Measurements from ENCODE around the gene MROH2B. TPM values are rescaled to one million over a fixed set of nuclear protein-coding genes. Genes with fewer than 3 reads are reported as not detected.

The MROH2B gene
- total and polyA plus RNA-seq, 2 of the 13 experiments (the other 11 are each of a cell fraction or from before 2014, with no cell fraction given): not detected

GRCh38 chr5:41010572-41010971 lies 60.6 kb downstream of the MROH2B start:
- in situ Hi-C loops (cut with HindIII; ENCODE audit: extremely low pct_ligation_motif_present, low pct_unique_long_range_greater_than_20kb): no loop called here
- no peaks in the 10 kb centered on the region for H3K4me1 ChIP-seq (ENCODE audit: insufficient read depth, low read length)
- BruUV-seq (replicated peaks): no TSS peak
- 59% methylated on average over 6 of the region's 6 CpGs for WGBS (ENCODE audit: low lambda C conversion rate)
- H3K9ac ChIP-seq (ENCODE audit: insufficient read depth, low read depth, low read length): no peak overlapping the region
- POLR2A ChIA-PET: no interaction called here
- CTCF ChIA-PET (ENCODE audit: low intra/inter-chr PET ratio, low total read pairs): no interaction called here
- no peak overlapping the region for H3K4me3 ChIP-seq (replicated peaks in 1 of 3; ENCODE audit: insufficient read depth in 1 of 3, low read depth in 2 of 3, low read length in 3 of 3)
- intact Hi-C loops (cut with micrococcal nuclease; ENCODE audit: unreplicated experiment): no loop called here
- no peaks in the 10 kb centered on the region for H4K20me1 ChIP-seq (ENCODE audit: insufficient read depth, low read length)
- ATAC-seq (no peak), FAIRE-seq (no peak), DNase-seq (ENCODE audit: low spot score) (no peak)
- H3K27ac ChIP-seq (ENCODE audit: extremely low read length, insufficient read depth, low read length): no peak overlapping the region
- H3K36me3 ChIP-seq (replicated peaks in 1 of 2; ENCODE audit: control insufficient read depth in 1 of 2, insufficient read depth in 2 of 2, low read length in 2 of 2): no peaks in the 10 kb centered on the region
- H3K9me3 ChIP-seq (ENCODE audit: low read length): no peaks in the 10 kb centered on the region
- no peaks in the 10 kb centered on the region for H3K79me2 ChIP-seq (ENCODE audit: insufficient read depth, low read length)
- H2AFZ ChIP-seq (ENCODE audit: low read length): no peak overlapping the region
- no peak overlapping the region for H3K4me2 ChIP-seq (ENCODE audit: low read depth, low read length)
- TF ChIP-seq, protein P1, sequence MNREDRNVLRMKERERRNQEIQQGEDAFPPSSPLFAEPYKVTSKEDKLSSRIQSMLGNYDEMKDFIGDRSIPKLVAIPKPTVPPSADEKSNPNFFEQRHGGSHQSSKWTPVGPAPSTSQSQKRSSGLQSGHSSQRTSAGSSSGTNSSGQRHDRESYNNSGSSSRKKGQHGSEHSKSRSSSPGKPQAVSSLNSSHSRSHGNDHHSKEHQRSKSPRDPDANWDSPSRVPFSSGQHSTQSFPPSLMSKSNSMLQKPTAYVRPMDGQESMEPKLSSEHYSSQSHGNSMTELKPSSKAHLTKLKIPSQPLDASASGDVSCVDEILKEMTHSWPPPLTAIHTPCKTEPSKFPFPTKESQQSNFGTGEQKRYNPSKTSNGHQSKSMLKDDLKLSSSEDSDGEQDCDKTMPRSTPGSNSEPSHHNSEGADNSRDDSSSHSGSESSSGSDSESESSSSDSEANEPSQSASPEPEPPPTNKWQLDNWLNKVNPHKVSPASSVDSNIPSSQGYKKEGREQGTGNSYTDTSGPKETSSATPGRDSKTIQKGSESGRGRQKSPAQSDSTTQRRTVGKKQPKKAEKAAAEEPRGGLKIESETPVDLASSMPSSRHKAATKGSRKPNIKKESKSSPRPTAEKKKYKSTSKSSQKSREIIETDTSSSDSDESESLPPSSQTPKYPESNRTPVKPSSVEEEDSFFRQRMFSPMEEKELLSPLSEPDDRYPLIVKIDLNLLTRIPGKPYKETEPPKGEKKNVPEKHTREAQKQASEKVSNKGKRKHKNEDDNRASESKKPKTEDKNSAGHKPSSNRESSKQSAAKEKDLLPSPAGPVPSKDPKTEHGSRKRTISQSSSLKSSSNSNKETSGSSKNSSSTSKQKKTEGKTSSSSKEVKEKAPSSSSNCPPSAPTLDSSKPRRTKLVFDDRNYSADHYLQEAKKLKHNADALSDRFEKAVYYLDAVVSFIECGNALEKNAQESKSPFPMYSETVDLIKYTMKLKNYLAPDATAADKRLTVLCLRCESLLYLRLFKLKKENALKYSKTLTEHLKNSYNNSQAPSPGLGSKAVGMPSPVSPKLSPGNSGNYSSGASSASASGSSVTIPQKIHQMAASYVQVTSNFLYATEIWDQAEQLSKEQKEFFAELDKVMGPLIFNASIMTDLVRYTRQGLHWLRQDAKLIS (CRISPR knock-in tag; IDR thresholded peaks at IDR 0.05): no peak
- peak; percentile 19; the same call in 1 of the 2 replicates for TF ChIP-seq HNF4A (CRISPR knock-in tag; IDR thresholded peaks at IDR 0.05)
- H3K27me3 ChIP-seq (ENCODE audit: control insufficient read depth in 1 of 2, insufficient read depth in 2 of 2, low read length in 2 of 2): no peaks in the 10 kb centered on the region; a peak in 1 of 5 replicates

GRCh38 chr5:41009232-41009631 lies 61.9 kb downstream of the MROH2B start:
- DNase-seq (ENCODE audit: low spot score): peak; percentile 13
- Histone ChIP-seq H3K79me2 (ENCODE audit: insufficient read depth, low read length) (no peaks in the 10 kb centered on the region), H3K4me1 (ENCODE audit: insufficient read depth, low read length) (no peaks in the 10 kb centered on the region), H2AFZ (ENCODE audit: low read length) (no peak overlapping the region), H3K9ac (ENCODE audit: insufficient read depth, low read depth, low read length) (no peak overlapping the region), H4K20me1 (ENCODE audit: insufficient read depth, low read length) (no peaks in the 10 kb centered on the region), H3K27ac (ENCODE audit: extremely low read length, insufficient read depth, low read length) (no peak overlapping the region), H3K4me2 (ENCODE audit: low read depth, low read length) (no peak overlapping the region), H3K4me3 (replicated peaks in 1 of 3; ENCODE audit: insufficient read depth in 1 of 3, low read depth in 2 of 3, low read length in 3 of 3) (no peak overlapping the region), H3K27me3 (ENCODE audit: control insufficient read depth in 1 of 2, insufficient read depth in 2 of 2, low read length in 2 of 2) (no peaks in the 10 kb centered on the region; a peak in 1 of 5 replicates), H3K36me3 (replicated peaks in 1 of 2; ENCODE audit: control insufficient read depth in 1 of 2, insufficient read depth in 2 of 2, low read length in 2 of 2) (no peaks in the 10 kb centered on the region), H3K9me3 (ENCODE audit: low read length) (no peaks in the 10 kb centered on the region)
- peak; percentile 53; the same call in 1 of the 2 replicates for TF ChIP-seq FOSL2 (CRISPR knock-in tag; IDR thresholded peaks at IDR 0.05)
- TF ChIP-seq ZSCAN12 (CRISPR knock-in tag; IDR thresholded peaks at IDR 0.05): no peak
- ATAC-seq: no peak
- POLR2A ChIA-PET: no interaction called here
- WGBS (ENCODE audit: low lambda C conversion rate): 33% methylated on average over 3 of the region's 4 CpGs
- no TSS peak for BruUV-seq (replicated peaks)
- in situ Hi-C loops (cut with HindIII; ENCODE audit: extremely low pct_ligation_motif_present, low pct_unique_long_range_greater_than_20kb) (no loop called here), intact Hi-C loops (cut with micrococcal nuclease; ENCODE audit: unreplicated experiment) (no loop called here)
- CTCF ChIA-PET (ENCODE audit: low intra/inter-chr PET ratio, low total read pairs): no interaction called here
- FAIRE-seq: no peak

All from HepG2 (cell line).